ENCODE data around the gene WDR77.

DNA sequence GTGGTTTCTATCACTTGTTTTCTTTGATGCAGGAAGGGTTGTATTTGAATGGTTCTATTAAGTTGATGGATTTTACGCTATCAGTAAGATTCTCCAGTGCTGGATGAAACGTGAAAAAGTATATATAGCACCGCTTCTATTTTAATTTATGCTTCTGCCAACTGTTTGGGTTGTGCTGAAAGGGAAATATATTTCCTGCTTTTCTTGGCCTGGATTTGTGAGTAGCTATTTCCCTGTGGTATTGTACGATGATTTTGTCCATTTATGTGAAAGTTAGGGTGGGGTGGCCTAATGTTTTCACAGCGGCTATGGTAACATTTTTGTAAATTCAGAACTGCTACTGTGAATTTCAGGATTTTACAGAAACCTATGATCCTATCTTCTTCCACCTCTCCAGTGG, 25.1 kb upstream of the WDR77 start:
- TF ChIP-seq EZH2phosphoT487 (conservative IDR thresholded peaks at IDR 0.05; ENCODE audit: low read length), result no peak
- TF ChIP-seq, protein P1, sequence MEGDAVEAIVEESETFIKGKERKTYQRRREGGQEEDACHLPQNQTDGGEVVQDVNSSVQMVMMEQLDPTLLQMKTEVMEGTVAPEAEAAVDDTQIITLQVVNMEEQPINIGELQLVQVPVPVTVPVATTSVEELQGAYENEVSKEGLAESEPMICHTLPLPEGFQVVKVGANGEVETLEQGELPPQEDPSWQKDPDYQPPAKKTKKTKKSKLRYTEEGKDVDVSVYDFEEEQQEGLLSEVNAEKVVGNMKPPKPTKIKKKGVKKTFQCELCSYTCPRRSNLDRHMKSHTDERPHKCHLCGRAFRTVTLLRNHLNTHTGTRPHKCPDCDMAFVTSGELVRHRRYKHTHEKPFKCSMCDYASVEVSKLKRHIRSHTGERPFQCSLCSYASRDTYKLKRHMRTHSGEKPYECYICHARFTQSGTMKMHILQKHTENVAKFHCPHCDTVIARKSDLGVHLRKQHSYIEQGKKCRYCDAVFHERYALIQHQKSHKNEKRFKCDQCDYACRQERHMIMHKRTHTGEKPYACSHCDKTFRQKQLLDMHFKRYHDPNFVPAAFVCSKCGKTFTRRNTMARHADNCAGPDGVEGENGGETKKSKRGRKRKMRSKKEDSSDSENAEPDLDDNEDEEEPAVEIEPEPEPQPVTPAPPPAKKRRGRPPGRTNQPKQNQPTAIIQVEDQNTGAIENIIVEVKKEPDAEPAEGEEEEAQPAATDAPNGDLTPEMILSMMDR (IDR thresholded peaks at IDR 0.05; ENCODE audit: insufficient read depth, low read length, poor library complexity, severe bottlenecking), result no peak
